GM18517 (cell line): ENCODE results near the gene TBC1D7.
A peak's percentile ranks its signal among the peaks of the same experiment; 100 is the strongest.

Experiments used
- ATAC-seq: cut with Tn5 transposase; IDR thresholded peaks from one replicate; pipeline ENCODE4 v1.9.1; 2021; ENCODE audit warnings: mild to moderate bottlenecking, moderate library complexity; ENCODE audit not compliant: unreplicated experiment

The TBC1D7 gene

GRCh38 chr6:13328076-13328874, at the start of gene TBC1D7:
Gene TBC1D7, minus strand, starts transcription at chr6:13328537. Its CDS starts 1,639 bp downstream, at chr6:13326898.
- peak; percentile 83 for ATAC-seq

- ATAC-seq, result no peak
Observed at GRCh38 chr6:13377054-13377758, 48.9 kb upstream of the TBC1D7 start.

GRCh38 chr6:13375360-13375878, 47.1 kb upstream of the TBC1D7 start:
- peak; percentile 86 for ATAC-seq

GRCh38 chr6:13373919-13374318, 45.6 kb upstream of the TBC1D7 start:
- ATAC-seq, result no peak

GRCh38 chr6:13373488-13373886, 45.1 kb upstream of the TBC1D7 start:
- ATAC-seq, result no peak

GRCh38 chr6:13372688-13373487, 44.6 kb upstream of the TBC1D7 start:
- ATAC-seq, result no peak

GRCh38 chr6:13372076-13372475, 43.7 kb upstream of the TBC1D7 start:
- no peak for ATAC-seq

- ATAC-seq, result no peak
Observed at GRCh38 chr6:13371421-13372072, 43.2 kb upstream of the TBC1D7 start.

GRCh38 chr6:13370623-13371022, 42.3 kb upstream of the TBC1D7 start:
- no peak for ATAC-seq

GRCh38 chr6:13369591-13369990, 41.3 kb upstream of the TBC1D7 start:
- no peak for ATAC-seq

GRCh38 chr6:13368731-13369115, 40.4 kb upstream of the TBC1D7 start:
- ATAC-seq, result no peak

- ATAC-seq, result no peak
Observed at GRCh38 chr6:13368079-13368730, 39.9 kb upstream of the TBC1D7 start.

GRCh38 chr6:13367396-13367795, 39.1 kb upstream of the TBC1D7 start:
- ATAC-seq, result no peak

- ATAC-seq, result no peak
Observed at GRCh38 chr6:13365320-13365719, 37.0 kb upstream of the TBC1D7 start.

- no peak for ATAC-seq
Observed at GRCh38 chr6:13364842-13365241, 36.5 kb upstream of the TBC1D7 start.

GRCh38 chr6:13362412-13362811, 34.1 kb upstream of the TBC1D7 start:
- no peak for ATAC-seq

GRCh38 chr6:13360671-13361540, 32.6 kb upstream of the TBC1D7 start:
- no peak for ATAC-seq

- ATAC-seq, result no peak
Observed at GRCh38 chr6:13359287-13359686, 30.9 kb upstream of the TBC1D7 start.

GRCh38 chr6:13358511-13358910, 30.2 kb upstream of the TBC1D7 start:
- no peak for ATAC-seq
